K562 (cell line): Measurements from ENCODE around the gene TOMM22. TPM values are rescaled to one million over a fixed set of nuclear protein-coding genes. Genes with fewer than 3 reads are reported as not detected.

Experiments
- ATAC-seq: fragments of 200-7000 bp; cut with Tn5 transposase; 3 replicates; pipeline ENCODE4 v1.9.1; 2020; ENCODE audit warnings: moderate library complexity
- BruUV-seq: library from RNA; stranded (reverse); fragments of 400-500 nt; replicated peaks from 2 replicates; lab custom pipeline; 2021; lab: Mats Ljungman, UMichigan
- CTCF ChIA-PET: fragments of 300-600 bp; formaldehyde crosslinking; extraction: SDS; loops from one replicate; lab custom pipeline; 2021; ENCODE audit warnings: low intra/inter-chr PET ratio; lab: Yijun Ruan, JAX
- POLR2A ChIA-PET: fragments of 300-600, 350-650 bp; sonication (Branson Sonifier 250); formaldehyde crosslinking; extraction: SDS; loops from one replicate; lab custom pipeline; 2021; ENCODE audit warnings: antibody characterized with exemption, inconsistent platforms; lab: Yijun Ruan, JAX
- DNase-seq, 4 experiments: peaks; one replicate each; pipeline versions ENCODE4 v3.0.0 to v3.0.0-alpha.2; 2011 to 2018; ENCODE audit warnings: low spot score in 3 of 4, mixed read lengths in 3 of 4; ENCODE audit errors: extremely low read depth in 1 of 4
- FAIRE-seq: peaks from 2 replicates; lab custom pipeline; 2011; peaks lifted over from hg19 to GRCh38; lab: Jason Lieb, UNC
- H2AFZ ChIP-seq: 2 replicates; pipeline ENCODE4 v1.6.0; 2011; ENCODE audit warnings: low read depth, low read length, control low read depth, inconsistent platforms
- H3K27ac ChIP-seq: fragments of 200-600 bp; 3 replicates; pipeline ENCODE4 v1.8.0; 2011; ENCODE audit warnings: low read depth, mild to moderate bottlenecking, control low read depth, inconsistent platforms, low read length, moderate library complexity, mixed read lengths; ENCODE audit errors: extremely low read depth
- H3K27me3 ChIP-seq, 2 experiments: fragments of 300-600 bp in 1 of 2; 2 replicates in 1 of 2; 3 replicates in 1 of 2; pipeline versions ENCODE4 v1.6.0 to v1.8.0; 2011; ENCODE audit warnings: inconsistent platforms in 2 of 2, low read length in 2 of 2, mild to moderate bottlenecking in 1 of 2, mixed read lengths in 1 of 2, moderate library complexity in 1 of 2; ENCODE audit not compliant: control insufficient read depth in 2 of 2, insufficient read depth in 2 of 2
- H3K36me3 ChIP-seq: fragments of 300-600 bp; 3 replicates; pipeline ENCODE4 v1.8.0; 2011; ENCODE audit warnings: mild to moderate bottlenecking, low read length, inconsistent platforms; ENCODE audit not compliant: control insufficient read depth, insufficient read depth
- H3K4me1 ChIP-seq, 2 experiments: fragments of 200-600 bp in 1 of 2; replicated peaks in 1 of 2; 2 replicates in 1 of 2; 3 replicates in 1 of 2; pipeline versions ENCODE4 v1.5.1 to v1.8.0; 2011; ENCODE audit warnings: inconsistent platforms in 2 of 2, low read length in 2 of 2, mild to moderate bottlenecking in 1 of 2, mixed read lengths in 1 of 2, moderate library complexity in 1 of 2; ENCODE audit not compliant: control insufficient read depth in 2 of 2, insufficient read depth in 2 of 2
- H3K4me2 ChIP-seq: 2 replicates; pipeline ENCODE4 v1.6.1; 2011; ENCODE audit warnings: low read length, control low read depth, inconsistent platforms, mixed read lengths; ENCODE audit not compliant: insufficient read depth
- H3K4me3 ChIP-seq: fragments of 200-600 bp; sonication (generic), shearing (Covaris generic); 2 replicates; pipeline ENCODE4 v1.5.1; 2016; ENCODE audit warnings: control low read depth, inconsistent platforms
- H3K79me2 ChIP-seq: fragments of 200-600 bp; 3 replicates; pipeline ENCODE4 v1.8.0; 2011; ENCODE audit warnings: low read length, inconsistent platforms; ENCODE audit not compliant: control insufficient read depth, insufficient read depth
- H3K9ac ChIP-seq, 2 experiments: 2 replicates each; pipeline versions ENCODE4 v1.6.0 to v1.6.1; 2011; ENCODE audit warnings: low read depth in 2 of 2, low read length in 2 of 2, control low read depth in 1 of 2, inconsistent platforms in 1 of 2, mild to moderate bottlenecking in 1 of 2, mixed read lengths in 1 of 2; ENCODE audit not compliant: insufficient read depth in 1 of 2
- H3K9me1 ChIP-seq: one replicate; pipeline ENCODE4 v1.6.0; 2011; ENCODE audit warnings: inconsistent platforms, mild to moderate bottlenecking, low read length, moderate library complexity; ENCODE audit not compliant: control insufficient read depth, insufficient read depth
- H3K9me3 ChIP-seq: replicated peaks from 2 replicates; pipeline ENCODE4 v1.5.1; 2011; ENCODE audit warnings: low read depth, low read length, inconsistent platforms; ENCODE audit not compliant: control insufficient read depth, insufficient read depth
- H4K20me1 ChIP-seq: replicated peaks from 2 replicates; pipeline ENCODE4 v1.6.1; 2011; ENCODE audit warnings: low read length, inconsistent platforms, mixed read lengths; ENCODE audit not compliant: control insufficient read depth, insufficient read depth
- ATF1 ChIP-seq, 2 experiments: fragments of 450-650 bp in 1 of 2; IDR thresholded peaks; 2 replicates each; pipeline ENCODE4 v1.6.1; 2016; ENCODE audit warnings: missing compliant biosample characterization in 1 of 2, missing genetic modification characterization in 1 of 2
- HDGF ChIP-seq: fragments of 450-650 bp; IDR thresholded peaks from 2 replicates; pipeline ENCODE4 v1.6.1; 2016
- HMG20B ChIP-seq: fragments of 250-450 bp; sonication (Bioruptor Pico); IDR thresholded peaks from 2 replicates; pipeline ENCODE4 v1.5.0; 2021; ENCODE audit warnings: mild to moderate bottlenecking
- L3MBTL2 ChIP-seq: fragments of 450-650 bp; IDR thresholded peaks from 2 replicates; pipeline ENCODE4 v1.6.1; 2016; ENCODE audit warnings: mild to moderate bottlenecking, moderate library complexity
- RBM14 ChIP-seq: fragments of 200-400 bp; formaldehyde crosslinking; IDR thresholded peaks from 2 replicates; pipeline ENCODE4 v1.6.1; 2018; ENCODE audit warnings: low read depth, mild to moderate bottlenecking, low read length, moderate library complexity, borderline replicate concordance; ENCODE audit not compliant: insufficient read depth
- RBM39 ChIP-seq: fragments of 200-400 bp; formaldehyde crosslinking; optimal IDR thresholded peaks from 2 replicates; pipeline ENCODE3; 2018; ENCODE audit warnings: low read depth, low read length
- SUPT5H ChIP-seq: fragments of 450-650 bp; IDR thresholded peaks from 2 replicates; pipeline ENCODE4 v1.6.1; 2016
- TRIM28 ChIP-seq: fragments of 450-650 bp; IDR thresholded peaks from 2 replicates; pipeline ENCODE4 v1.6.1; 2017
- ZBTB49 ChIP-seq: sonication (generic); formaldehyde crosslinking; IDR thresholded peaks from 2 replicates; pipeline ENCODE4 v1.8.0; 2022; ENCODE audit warnings: missing genetic modification reagents, mild to moderate bottlenecking, borderline replicate concordance
- ZC3H4 ChIP-seq: sonication (generic); formaldehyde crosslinking; IDR thresholded peaks from 2 replicates; pipeline ENCODE4 v1.9.0; 2021; ENCODE audit warnings: missing genetic modification reagents, borderline replicate concordance
- ZNF239 ChIP-seq: fragments of 250-450 bp; sonication (Bioruptor Pico); IDR thresholded peaks from 2 replicates; pipeline ENCODE4 v1.4.0; 2020; ENCODE audit warnings: mild to moderate bottlenecking
- WGBS: fragments of 100-300 bp; shearing (Covaris generic); methylation state at CpG from one replicate; pipeline ENCODE4 v1.1.6; 2016; ENCODE audit warnings: low coverage, mixed read lengths; ENCODE audit not compliant: insufficient coverage; ENCODE audit errors: missing lambda C conversion rate; 5-methylcytosine and 5-hydroxymethylcytosine counted together
- in situ Hi-C: fragments of 300-500 bp; cut with MboI; formaldehyde crosslinking; loops from 4 replicates; pipeline ENCODE4 v1.15.0; 2018; ENCODE audit warnings: inconsistent platforms, mixed read lengths
- intact Hi-C: fragments of 100-400 bp; cut with micrococcal nuclease; formaldehyde crosslinking; loops from 2 replicates; pipeline ENCODE4 v1.14.2; 2022
- polyA plus RNA-seq, 8 experiments: library from polyadenylated mRNA; depleted of rRNA in 4 of 8; stranded (reverse) in 5 of 8; unstranded in 3 of 8; fragments of >200 nt; fragmentation: Nextera tagmentation in 2 of 8; fragmentation: Illumina TruSeq in 1 of 8; extraction: Ambion mirVana in 2 of 8; extraction: Trizol in 1 of 8; gene quantifications; 2 replicates each; pipeline versions ENCODE4 v1.2.1 to v1.2.3, GENCODE V29; 2011 to 2014; ENCODE audit warnings: inconsistent platforms in 1 of 8, missing spikeins in 1 of 8
- total RNA-seq, 7 experiments: library from RNA; depleted of rRNA in 6 of 7; stranded (reverse); fragments of >200 nt in 6 of 7; fragmentation: Illumina TruSeq in 2 of 7; extraction: Trizol in 2 of 7; gene quantifications; 2 replicates each; pipeline versions ENCODE4 v1.2.1 to v1.2.3, GENCODE V29; 2011 to 2021; ENCODE audit warnings: low replicate concordance in 1 of 7

The TOMM22 gene
- total and polyA plus RNA-seq, 9 of the 15 experiments (the other 6 are each of a cell fraction or from before 2014, with no cell fraction given), result 25.8 to 108 (median 73.8) TPM

GRCh38 chr22:38684895-38685294, 3.1 kb downstream of the TOMM22 start:
- intact Hi-C loops, result no loop called here
- in situ Hi-C loops, result no loop called here

GRCh38 chr22:38685761-38686160, 4.0 kb downstream of the TOMM22 start:
- H3K9me1 ChIP-seq, result no peaks in the 10 kb centered on the region
- H3K27ac ChIP-seq, result no peak overlapping the region
- no peak for FAIRE-seq
- WGBS, result 100% methylated on average over 1 of the region's 1 CpG
- ChIA-PET POLR2A (no interaction called here), CTCF (no interaction called here)
- no TSS peak for BruUV-seq
- H3K4me3 ChIP-seq, result no peak overlapping the region
- no peaks in the 10 kb centered on the region for H3K27me3 ChIP-seq
- no peak overlapping the region for H3K4me2 ChIP-seq
- 0 out of 2 replicates have a peak, but pooled peaks cover 1% of the 10 kb centered on the region for H3K9me3 ChIP-seq
- H2AFZ ChIP-seq, result no peak overlapping the region
- peaks cover 0 to 13% of the 10 kb centered on the region in 2 experiments; a peak in 4 of 5 replicates for H3K4me1 ChIP-seq
- in situ Hi-C loops, result no loop called here
- TF ChIP-seq L3MBTL2 (no peak), RBM39 (no peak), HMG20B (CRISPR knock-in tag) (no peak), HDGF (no peak), RBM14 (no peak), ZBTB49 (CRISPR knock-in tag) (no peak), ZC3H4 (CRISPR knock-in tag) (no peak), ZNF239 (no peak)
- H3K9ac ChIP-seq, result no peak overlapping the region
- intact Hi-C loops, result no loop called here
- ATAC-seq, result no peak
- H3K79me2 ChIP-seq, result peaks cover 19% of the 10 kb centered on the region
- DNase-seq, result no peak
- no peaks in the 10 kb centered on the region for H4K20me1 ChIP-seq
- peaks cover 66% of the 10 kb centered on the region for H3K36me3 ChIP-seq

More at GRCh38 chr22:38684895-38685294, 3.1 kb downstream of the TOMM22 start:
- Histone ChIP-seq H2AFZ (no peak overlapping the region), H3K36me3 (peaks cover 66% of the 10 kb centered on the region), H3K27ac (no peak overlapping the region), H3K9me3 (0 out of 2 replicates have a peak, but pooled peaks cover 1% of the 10 kb centered on the region), H3K9me1 (no peaks in the 10 kb centered on the region), H3K4me1 (peaks cover 4 to 13% of the 10 kb centered on the region in 2 experiments; a peak in 4 of 5 replicates)
- FAIRE-seq, result no peak
- no peak for ATAC-seq
- POLR2A ChIA-PET, result interaction anchor here (0.7 to 2.2 kb wide), 3 partner anchors 10 to 15 kb away, joined by 3 to 6 read pairs (median 4); no protein-coding TSS in a partner anchor
- TF ChIP-seq ATF1 (CRISPR knock-in tag; IDR thresholded peaks at IDR 0.05), result no peak
- no peak for TF ChIP-seq ATF1 (tag; IDR thresholded peaks at IDR 0.05)
- peak; percentile 34; the same call in 1 of the 2 replicates for TF ChIP-seq SUPT5H
- TF ChIP-seq TRIM28, result no peak
- TF ChIP-seq, all 486 proteins: peak for 1
- WGBS, result 72% methylated on average over 9 of the region's 9 CpGs
- CTCF ChIA-PET, result no interaction called here
- H3K27me3 ChIP-seq, result no peaks in the 10 kb centered on the region
- H3K4me2 ChIP-seq, result no peak overlapping the region; the same call in 1 of the 2 replicates
- BruUV-seq, result no TSS peak
- peak in 1 of 4 experiments; percentile 28 for DNase-seq
- H3K79me2 ChIP-seq, result peaks cover 19% of the 10 kb centered on the region
- no peak overlapping the region for H3K9ac ChIP-seq
- H4K20me1 ChIP-seq, result no peaks in the 10 kb centered on the region
- no peak overlapping the region for H3K4me3 ChIP-seq
